Sigmoid colon (tissue), 7 donors: ENCODE measurements around the gene PPIL6. TPM values are rescaled to one million over a fixed set of nuclear protein-coding genes. Genes with fewer than 3 reads are reported as not detected.

Experiments
- DNase-seq: peaks from one replicate; pipeline ENCODE4 v3.0.0-alpha.2; 2019
- H3K27ac ChIP-seq, 4 donors: fragments of 200-600 bp; sonication (generic); one replicate each; pipeline ENCODE4 v1.5.1; 2016 to 2019; ENCODE audit warnings: mild to moderate bottlenecking in 1 of 4
- H3K27me3 ChIP-seq, 3 donors: fragments of 200-600 bp; sonication (generic); one replicate each; pipeline ENCODE4 v1.5.1; 2019; ENCODE audit warnings: mild to moderate bottlenecking in 1 of 3
- H3K36me3 ChIP-seq, 4 donors: fragments of 200-600 bp; sonication (generic); one replicate each; pipeline ENCODE4 v1.5.1; 2016 to 2019
- H3K4me1 ChIP-seq, 4 donors: fragments of 200-600 bp; sonication (generic); one replicate each; pipeline ENCODE4 v1.5.1; 2017 to 2019
- H3K4me3 ChIP-seq, 4 donors: fragments of 200-600 bp; sonication (generic); one replicate each; pipeline ENCODE4 v1.5.1; 2017 to 2019; ENCODE audit warnings: mild to moderate bottlenecking in 2 of 4, moderate library complexity in 1 of 4
- H3K9me3 ChIP-seq, 4 donors: fragments of 200-600 bp in 3 of 4; sonication (generic) in 3 of 4; one replicate each; pipeline versions ENCODE4 v1.5.1 to v1.6.1; 2013 to 2019
- CTCF ChIP-seq, 4 experiments: fragments of 450-650 bp in 3 of 4; fragments of 200-600 bp in 1 of 4; IDR thresholded peaks; one replicate each; pipeline ENCODE4 v1.5.1; 2016 to 2019; ENCODE audit warnings: antibody characterized with exemption in 4 of 4, mild to moderate bottlenecking in 3 of 4, moderate library complexity in 2 of 4
- EP300 ChIP-seq, 4 donors: sonication (generic); formaldehyde crosslinking; IDR thresholded peaks; one replicate each; pipeline ENCODE4 v1.6.1; 2017; ENCODE audit warnings: antibody characterized with exemption in 4 of 4
- POLR2A ChIP-seq, 2 donors: fragments of 450-650 bp; IDR thresholded peaks; one replicate each; pipeline ENCODE4 v1.6.1; 2016; ENCODE audit warnings: antibody characterized with exemption in 2 of 2, mild to moderate bottlenecking in 2 of 2, moderate library complexity in 2 of 2
- POLR2AphosphoS5 ChIP-seq, 4 donors: sonication (generic); formaldehyde crosslinking; IDR thresholded peaks; one replicate each; pipeline ENCODE4 v1.6.1; 2017; ENCODE audit warnings: antibody characterized with exemption in 4 of 4
- WGBS, 2 donors: extraction: QIAGEN DNeasy Blood & Tissue Kit; methylation state at CpG; one replicate each; pipeline ENCODE4 v1.1.7; 2013; 5-methylcytosine and 5-hydroxymethylcytosine counted together
- intact Hi-C: fragments of 100-400 bp; cut with DNase I; formaldehyde crosslinking; loops from one replicate; pipeline ENCODE4 v1.15.1; 2023
- polyA plus RNA-seq, 3 donors: library from polyadenylated mRNA; stranded (reverse); fragments of 200-250 nt; gene quantifications; one replicate each; pipeline ENCODE4 v1.2.3, GENCODE V29; 2013
- total RNA-seq, 4 donors: library from RNA; depleted of rRNA; stranded (reverse); fragments of >200 nt; gene quantifications; one replicate each; pipeline ENCODE4 v1.1.0, GENCODE V29; 2016
- donor health status: healthy with polysubstance abuse.
- donor health status: Bipolar disorder and iron deficiency.
- donor health status: healthy.

The PPIL6 gene
- total and polyA plus RNA-seq, 7 donors, result 0.44 to 10.2 (median 1.4) TPM

- Histone ChIP-seq H3K36me3 (peaks cover 0 to 67% (median 35%) of the 10 kb centered on the region in 4 donors), H3K27me3 (no peaks in the 10 kb centered on the region), H3K27ac (no peak overlapping the region), H3K4me1 (peaks cover 0 to 36% (median 28%) of the 10 kb centered on the region in 4 donors), H3K4me3 (no peak overlapping the region), H3K9me3 (no peaks in the 10 kb centered on the region)
- DNase-seq, result no peak
- no peak for TF ChIP-seq CTCF (IDR thresholded peaks at IDR 0.05)
- no peak for TF ChIP-seq POLR2AphosphoS5 (IDR thresholded peaks at IDR 0.05)
- TF ChIP-seq EP300 (IDR thresholded peaks at IDR 0.05), result no peak
- TF ChIP-seq POLR2A (IDR thresholded peaks at IDR 0.05), result no peak
- intact Hi-C loops, result no loop called here
- 63 to 78% methylated on average over 2 of the region's 2 CpGs for whole genome bisulfite sequencing, 2 donors
Observed at GRCh38 chr6:109475625-109476024, 35.2 kb upstream of the PPIL6 start.

DNA sequence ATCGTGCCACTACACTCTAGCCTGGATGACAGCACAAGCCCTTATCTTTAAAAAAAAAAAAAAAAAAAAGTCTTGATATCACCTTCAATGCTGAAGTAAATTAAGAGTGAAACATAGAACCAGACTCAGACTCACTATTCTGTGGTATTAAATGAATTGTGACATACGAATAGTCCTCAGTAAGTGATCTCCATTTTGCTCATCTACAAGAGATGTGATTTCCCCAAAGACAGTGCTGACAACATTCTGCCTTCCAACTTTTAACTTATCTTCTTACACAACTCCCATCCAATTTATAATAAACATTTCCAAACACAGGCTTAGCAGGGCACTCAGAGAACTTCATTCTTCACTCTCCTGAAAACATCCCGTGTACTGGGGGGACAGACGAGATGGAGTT, 34.6 kb upstream of the PPIL6 start:
- peaks cover 0 to 29% (median 21%) of the 10 kb centered on the region in 4 donors for H3K4me1 ChIP-seq
- H3K36me3 ChIP-seq, result peaks cover 0 to 72% (median 37%) of the 10 kb centered on the region in 4 donors
- H3K27me3 ChIP-seq, result no peaks in the 10 kb centered on the region
- no peak for DNase-seq
- intact Hi-C loops, result no loop called here
- 89 to 91% methylated on average over 4 of the region's 4 CpGs for whole genome bisulfite sequencing, 2 donors
- H3K4me3 ChIP-seq, result no peak overlapping the region
- TF ChIP-seq CTCF (IDR thresholded peaks at IDR 0.05), result no peak
- no peak for TF ChIP-seq EP300 (IDR thresholded peaks at IDR 0.05)
- TF ChIP-seq POLR2A (IDR thresholded peaks at IDR 0.05), result no peak
- TF ChIP-seq POLR2AphosphoS5 (IDR thresholded peaks at IDR 0.05), result no peak
- H3K27ac ChIP-seq, result no peak overlapping the region
- H3K9me3 ChIP-seq, result no peaks in the 10 kb centered on the region

- 93 to 95% methylated on average over 3 of the region's 3 CpGs for WGBS, 2 donors
- Histone ChIP-seq H3K4me3 (no peak overlapping the region), H3K4me1 (peaks cover 0 to 12% (median 4%) of the 10 kb centered on the region in 4 donors), H3K36me3 (peaks cover 0 to 91% (median 39%) of the 10 kb centered on the region in 4 donors), H3K27me3 (no peaks in the 10 kb centered on the region), H3K27ac (no peak overlapping the region), H3K9me3 (no peaks in the 10 kb centered on the region)
- DNase-seq, result no peak
- TF ChIP-seq POLR2AphosphoS5 (IDR thresholded peaks at IDR 0.05) (no peak), POLR2A (IDR thresholded peaks at IDR 0.05) (no peak), CTCF (IDR thresholded peaks at IDR 0.05) (no peak), EP300 (IDR thresholded peaks at IDR 0.05) (no peak)
- intact Hi-C loops, result no loop called here
Observed at GRCh38 chr6:109473120-109473519, 32.7 kb upstream of the PPIL6 start.

DNA sequence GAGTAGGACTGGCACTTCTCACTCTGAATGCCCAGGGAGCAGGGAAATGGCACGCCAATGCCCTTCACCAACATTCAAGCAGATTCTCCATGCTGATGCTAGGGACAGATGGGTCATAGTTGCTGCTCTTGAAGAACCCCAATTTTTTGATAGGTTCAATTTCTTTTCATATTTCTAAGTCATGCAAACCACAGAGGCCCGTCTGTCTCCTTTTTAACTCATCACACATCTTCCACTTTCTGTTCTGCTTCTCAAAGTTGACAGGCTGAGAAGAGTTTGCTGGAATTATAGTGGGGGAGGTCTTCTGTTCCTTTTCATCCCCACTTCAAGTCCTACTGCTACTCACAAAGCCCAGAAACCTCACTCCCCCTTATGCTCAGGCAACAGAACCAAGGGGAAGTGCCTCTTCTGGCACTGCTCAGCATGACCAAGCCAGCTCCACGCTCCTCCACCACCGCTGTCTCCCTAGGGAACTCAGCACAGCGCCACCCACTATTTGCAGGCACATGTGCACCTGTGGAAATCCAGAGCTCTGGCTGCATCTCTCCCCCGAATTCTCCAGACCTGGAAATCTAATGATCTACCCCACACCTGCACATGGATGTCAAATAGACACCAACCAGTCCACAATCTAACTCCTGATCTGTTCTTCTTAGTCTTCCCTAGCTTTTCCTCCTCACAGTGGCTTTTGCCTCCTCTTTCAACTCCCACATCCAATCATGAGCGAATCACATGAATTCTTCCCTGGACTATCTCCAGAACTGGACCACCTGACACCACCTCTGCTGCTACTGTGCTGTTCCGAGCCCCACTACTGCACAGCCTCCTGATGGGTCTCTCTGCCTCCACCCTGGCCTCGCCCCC, 31.9 kb upstream of the PPIL6 start:
- Histone ChIP-seq H3K27ac (no peak overlapping the region), H3K9me3 (no peaks in the 10 kb centered on the region), H3K4me1 (peaks cover 0 to 6% (median 0%) of the 10 kb centered on the region in 4 donors), H3K4me3 (no peak overlapping the region), H3K27me3 (no peaks in the 10 kb centered on the region), H3K36me3 (peaks cover 0 to 92% (median 39%) of the 10 kb centered on the region in 4 donors)
- intact Hi-C loops, result no loop called here
- WGBS, 2 donors, result 81 to 95% methylated on average over 9 of the region's 9 CpGs
- no peak for DNase-seq
- TF ChIP-seq POLR2A (IDR thresholded peaks at IDR 0.05) (no peak), EP300 (IDR thresholded peaks at IDR 0.05) (no peak), CTCF (IDR thresholded peaks at IDR 0.05) (no peak)
